DOHH2 (cell line): ENCODE measurements around the gene ANKRD40CL.

Experiments used
- H3F3A ChIP-seq: fragments of 200-600 bp; sonication (generic), shearing (Covaris generic); 2 replicates; pipeline ENCODE4 v1.6.0; 2016; ENCODE audit warnings: antibody characterized with exemption, mild to moderate bottlenecking; ENCODE audit not compliant: control insufficient read depth, insufficient read depth
- H3K27ac ChIP-seq: fragments of 200-600 bp; sonication (generic); 2 replicates; pipeline ENCODE4 v1.5.1; 2014; ENCODE audit warnings: low read depth, mild to moderate bottlenecking, low read length, moderate library complexity
- H3K27me3 ChIP-seq: fragments of 200-600 bp; sonication (generic); 2 replicates; pipeline ENCODE4 v1.6.1; 2014; ENCODE audit warnings: mild to moderate bottlenecking, low read length, mixed read lengths; ENCODE audit not compliant: control insufficient read depth
- H3K36me3 ChIP-seq: fragments of 200-600 bp; sonication (generic); 2 replicates; pipeline ENCODE4 v1.6.1; 2014; ENCODE audit warnings: mild to moderate bottlenecking, low read length, moderate library complexity, mixed read lengths; ENCODE audit not compliant: control insufficient read depth
- H3K4me1 ChIP-seq: fragments of 200-600 bp; sonication (generic); 2 replicates; pipeline ENCODE4 v1.6.1; 2014; ENCODE audit warnings: mild to moderate bottlenecking, low read length, mixed read lengths; ENCODE audit not compliant: control insufficient read depth
- H3K4me2 ChIP-seq: fragments of 200-600 bp; sonication (generic); 2 replicates; pipeline ENCODE4 v1.6.0; 2014; ENCODE audit warnings: mild to moderate bottlenecking, low read length, moderate library complexity
- H3K4me3 ChIP-seq: fragments of 200-600 bp; sonication (generic); 2 replicates; pipeline ENCODE4 v1.5.1; 2014; ENCODE audit warnings: mild to moderate bottlenecking, low read length, mixed read lengths
- H3K79me2 ChIP-seq: fragments of 200-600 bp; sonication (generic); 2 replicates; pipeline ENCODE4 v1.6.1; 2014; ENCODE audit warnings: mild to moderate bottlenecking, low read length, mixed read lengths; ENCODE audit not compliant: control insufficient read depth
- H3K9me2 ChIP-seq: fragments of 200-600 bp; sonication (generic); replicated peaks from 2 replicates; pipeline ENCODE4 v1.6.1; 2014; ENCODE audit warnings: mild to moderate bottlenecking, low read length, mixed read lengths; ENCODE audit not compliant: control insufficient read depth
- H3K9me3 ChIP-seq: fragments of 200-600 bp; sonication (generic); 2 replicates; pipeline ENCODE4 v1.6.1; 2014; ENCODE audit warnings: antibody characterized with exemption, low read length, mixed read lengths; ENCODE audit not compliant: control insufficient read depth, insufficient read depth
- H4K20me1 ChIP-seq: fragments of 200-600 bp; sonication (generic); 2 replicates; pipeline ENCODE4 v1.6.0; 2014; ENCODE audit warnings: low read depth, mild to moderate bottlenecking, antibody characterized with exemption, low read length, moderate library complexity; ENCODE audit not compliant: control insufficient read depth, insufficient read depth
- CTCF ChIP-seq: fragments of 200-600 bp; sonication (generic); IDR thresholded peaks from one replicate; pipeline ENCODE4 v1.5.1; 2014; ENCODE audit warnings: antibody characterized with exemption, mild to moderate bottlenecking, low read depth, low read length; ENCODE audit not compliant: poor library complexity, severe bottlenecking
- EZH2phosphoT487 ChIP-seq: fragments of 200-600 bp; sonication (generic); IDR thresholded peaks from 2 replicates; pipeline ENCODE4 v1.6.1; 2017; ENCODE audit warnings: borderline replicate concordance, mild to moderate bottlenecking, antibody characterized with exemption, low read length, moderate library complexity, mixed read lengths

The ANKRD40CL gene

GRCh38 chr17:50799582-50799981 lies 32.3 kb upstream of the ANKRD40CL start:
- Histone ChIP-seq H3K4me1 (no peaks in the 10 kb centered on the region), H4K20me1 (no peaks in the 10 kb centered on the region), H3K4me2 (no peak overlapping the region), H3K4me3 (no peak overlapping the region), H3K9me2 (no peaks in the 10 kb centered on the region), H3F3A (no peaks in the 10 kb centered on the region), H3K27me3 (no peaks in the 10 kb centered on the region), H3K9me3 (no peaks in the 10 kb centered on the region), H3K27ac (no peak overlapping the region), H3K79me2 (no peaks in the 10 kb centered on the region), H3K36me3 (no peaks in the 10 kb centered on the region)
- TF ChIP-seq EZH2phosphoT487, result no peak
- TF ChIP-seq CTCF, result no peak

DNA sequence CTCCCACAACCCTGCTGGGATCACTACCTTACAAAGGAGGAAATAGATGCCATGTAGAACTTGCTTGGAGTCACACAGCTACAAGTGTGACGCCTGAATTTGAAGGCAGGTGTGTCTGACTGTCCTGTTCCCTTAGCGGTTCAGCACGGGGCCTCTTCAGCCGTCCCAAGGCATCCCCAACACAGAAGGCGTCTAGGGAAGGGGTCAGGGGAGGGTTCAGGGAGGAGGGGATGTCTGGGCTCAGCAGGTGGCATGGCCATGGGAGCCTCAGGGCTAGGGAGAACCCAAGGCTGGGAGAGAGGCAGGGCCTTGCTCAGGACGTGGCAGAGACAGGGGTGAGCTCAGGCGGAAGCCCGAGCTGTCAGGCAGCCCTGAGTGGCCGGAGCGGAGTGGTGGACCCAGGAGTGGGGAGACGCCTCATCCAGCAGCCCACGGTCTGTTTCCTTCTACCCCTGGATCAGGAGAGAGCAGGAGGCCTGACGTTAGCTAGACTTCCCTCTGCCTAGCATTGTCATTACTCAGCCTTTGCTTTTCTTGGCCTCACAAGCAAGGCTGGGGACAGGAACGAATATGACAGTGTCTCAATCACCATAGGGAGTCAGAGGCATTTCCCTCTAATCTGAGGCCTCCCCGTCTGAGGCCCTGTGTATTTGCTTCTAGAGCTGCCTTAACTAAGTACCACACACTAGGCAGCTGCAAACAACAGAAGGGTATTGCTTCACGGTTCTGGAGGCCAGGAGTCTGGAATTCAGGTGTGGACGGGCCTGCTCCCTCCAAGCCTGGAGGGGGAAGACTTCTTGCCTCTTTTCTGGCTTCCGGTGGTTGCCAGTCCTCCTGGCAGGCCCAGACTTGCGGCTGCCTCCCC lies 31.3 kb upstream of the ANKRD40CL start:
- Histone ChIP-seq H3K36me3 (no peaks in the 10 kb centered on the region), H3K9me2 (no peaks in the 10 kb centered on the region), H3K27ac (no peak overlapping the region), H3K79me2 (no peaks in the 10 kb centered on the region), H3K4me3 (no peak overlapping the region), H3K27me3 (no peaks in the 10 kb centered on the region), H3K4me1 (no peaks in the 10 kb centered on the region), H3K4me2 (no peak overlapping the region), H3F3A (no peaks in the 10 kb centered on the region), H3K9me3 (no peaks in the 10 kb centered on the region), H4K20me1 (no peaks in the 10 kb centered on the region)
- TF ChIP-seq EZH2phosphoT487 (no peak), CTCF (no peak)

GRCh38 chr17:50797135-50797810 lies 30.0 kb upstream of the ANKRD40CL start:
- Histone ChIP-seq H4K20me1 (no peaks in the 10 kb centered on the region), H3K9me3 (no peaks in the 10 kb centered on the region), H3K27me3 (no peaks in the 10 kb centered on the region), H3K79me2 (no peaks in the 10 kb centered on the region), H3F3A (no peaks in the 10 kb centered on the region), H3K27ac (no peak overlapping the region), H3K4me3 (no peak overlapping the region), H3K36me3 (no peaks in the 10 kb centered on the region), H3K4me1 (no peaks in the 10 kb centered on the region), H3K4me2 (no peak overlapping the region), H3K9me2 (no peaks in the 10 kb centered on the region)
- TF ChIP-seq CTCF (no peak), EZH2phosphoT487 (no peak)
